Right lobe of liver (tissue), 4 donors: ENCODE measurements around the gene ZNF556.

Experiments used
- CTCF ChIP-seq, 4 donors: fragments of 200-600 bp in 3 of 4; fragments of 450-650 bp in 1 of 4; IDR thresholded peaks; one replicate each; pipeline versions ENCODE4 v1.5.1 to v1.8.0; 2016 to 2022; ENCODE audit warnings: antibody characterized with exemption in 4 of 4, mild to moderate bottlenecking in 2 of 4
- POLR2A ChIP-seq: fragments of 450-650 bp; IDR thresholded peaks from one replicate; pipeline ENCODE4 v1.6.1; 2017; ENCODE audit warnings: antibody characterized with exemption, mild to moderate bottlenecking
- donor health status: DM: no; HTN: no; CAD: no.
- donor health status: DM: no; HTN: no; CAD: no.
- donor health status: DM: no; HTN: yes; CAD: no.

DNA sequence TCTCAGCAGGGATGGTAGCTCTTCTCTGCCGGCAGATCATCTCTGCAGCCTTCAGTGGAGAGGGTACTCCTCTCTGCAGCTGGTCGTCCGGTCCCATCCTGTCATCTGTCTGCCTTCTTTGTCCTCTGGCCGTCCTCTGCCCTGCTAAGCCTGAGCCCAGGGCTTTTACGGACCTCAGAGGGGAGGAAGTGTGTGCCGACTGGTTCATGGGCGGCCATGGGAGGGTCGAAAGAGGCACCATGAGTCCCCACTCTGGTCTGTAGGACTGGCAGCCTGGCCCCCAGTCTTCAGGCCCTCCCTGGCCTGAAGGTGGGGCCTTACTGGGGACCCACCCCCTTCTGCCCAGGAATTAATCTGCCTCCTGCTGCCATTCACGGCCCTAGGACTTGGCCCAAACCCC, 43.5 kb upstream of the ZNF556 start:
- TF ChIP-seq CTCF (IDR thresholded peaks at IDR 0.05): no peak
- TF ChIP-seq POLR2A: no peak
